HG03066 (cell line): ENCODE data around the gene DHH.

Source experiments
- ATAC-seq: cut with Tn5 transposase; IDR thresholded peaks from one replicate; pipeline ENCODE4 v1.9.1; 2021; ENCODE audit warnings: low read depth; ENCODE audit not compliant: unreplicated experiment

Gene DHH

DNA sequence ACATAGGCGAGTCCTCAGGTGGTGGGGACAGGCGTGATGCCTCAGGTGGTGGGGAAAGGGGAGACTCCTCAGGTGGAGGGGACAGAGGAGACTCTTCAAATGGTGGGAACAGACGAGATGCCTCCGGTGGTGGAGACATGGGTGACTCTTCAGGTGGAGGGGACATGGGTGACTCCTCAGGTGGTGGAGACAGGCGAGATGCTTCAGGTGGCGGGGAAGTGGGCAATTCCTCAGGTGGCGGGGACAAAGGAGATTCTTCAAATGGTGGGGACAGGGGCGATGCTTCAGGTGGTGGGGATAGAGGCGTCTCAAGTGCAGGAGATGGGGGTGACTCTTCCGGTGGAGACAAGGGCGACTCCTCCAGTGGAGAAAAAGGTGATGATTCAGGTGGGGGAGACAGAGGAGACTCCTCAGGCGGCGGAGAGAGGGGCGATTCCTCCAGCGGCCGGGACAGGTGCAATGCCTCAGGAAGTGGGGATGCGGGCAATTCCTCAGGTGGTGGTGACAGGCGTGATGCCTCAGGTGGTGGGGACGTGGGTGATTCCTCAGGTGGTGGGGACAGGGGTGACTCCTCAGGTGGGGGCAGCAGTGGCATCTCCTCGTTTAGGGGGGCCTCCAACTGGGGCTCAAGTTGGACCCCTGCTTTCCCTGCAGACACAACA lies 42.7 kb downstream of the DHH start:
- no peak for ATAC-seq

- ATAC-seq: no peak
Observed at GRCh38 chr12:49051373-49051764, 43.2 kb downstream of the DHH start.

DNA sequence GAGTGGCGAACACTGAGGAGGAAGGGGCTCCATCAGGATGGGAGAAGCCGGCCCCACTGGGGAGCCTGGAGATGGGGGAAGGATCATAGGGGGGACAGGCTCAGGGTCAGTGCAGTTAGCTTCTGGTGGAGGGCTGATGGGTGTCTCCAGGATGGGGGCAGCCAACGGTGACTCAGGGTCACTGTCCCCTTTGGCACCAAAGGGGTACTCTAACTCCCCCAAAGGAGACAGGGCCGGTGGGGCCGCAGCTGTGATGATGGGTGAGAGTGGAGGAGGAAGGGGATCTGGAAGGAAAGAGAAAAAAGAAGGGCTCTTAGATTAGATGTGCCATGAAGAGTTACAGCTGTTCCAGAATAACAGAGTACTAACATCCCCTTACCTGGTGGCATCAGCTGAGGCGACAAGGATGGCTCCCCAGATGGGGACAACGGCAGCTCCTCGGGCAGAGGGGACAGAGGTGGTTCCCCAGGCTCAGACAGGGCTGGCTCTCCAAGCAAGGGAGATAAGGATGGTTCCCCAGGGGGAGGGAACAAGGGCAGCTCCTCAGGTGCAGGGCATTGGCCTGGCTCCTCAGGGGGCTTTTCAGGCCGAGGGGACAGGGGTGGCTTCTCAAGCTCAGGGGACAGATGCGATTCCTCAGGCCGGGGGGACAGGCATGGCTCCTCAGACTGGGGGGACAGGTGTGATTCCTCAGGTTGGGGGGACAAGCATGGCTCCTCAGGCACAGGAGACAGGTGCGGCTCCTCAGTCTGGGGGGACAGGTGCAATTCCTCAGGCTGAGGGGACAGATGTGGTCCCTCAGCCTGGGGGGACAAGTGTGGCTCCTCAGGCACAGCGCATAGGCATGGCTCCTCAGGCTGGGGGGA lies 43.9 kb downstream of the DHH start:
- ATAC-seq: no peak

- no peak for ATAC-seq
Observed at GRCh38 chr12:49049566-49050224, 44.9 kb downstream of the DHH start.

- ATAC-seq: no peak
Observed at GRCh38 chr12:49048953-49049352, 45.6 kb downstream of the DHH start.

- ATAC-seq: no peak
Observed at GRCh38 chr12:49046129-49046895, 48.3 kb downstream of the DHH start.

DNA sequence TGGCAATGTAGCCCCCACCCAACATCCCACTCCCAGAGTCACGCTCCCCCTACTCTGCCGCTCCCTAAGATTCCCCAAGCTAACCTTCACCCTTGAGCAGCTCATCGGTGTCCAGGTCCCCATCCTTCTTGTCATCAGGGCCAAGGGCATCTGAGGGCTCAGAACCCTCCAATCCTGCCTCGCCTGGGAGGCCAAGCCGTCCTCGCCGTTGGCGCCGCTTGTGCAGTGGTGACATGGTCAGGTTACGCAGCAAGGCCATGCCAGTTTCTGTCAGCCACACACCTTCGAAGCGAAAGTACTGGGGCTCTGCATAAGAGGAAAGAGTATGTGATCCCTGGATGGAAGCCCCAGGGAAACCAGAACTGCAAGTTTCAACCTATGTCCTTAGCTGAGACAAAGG lies 49.9 kb downstream of the DHH start:
- no peak for ATAC-seq

- no peak for ATAC-seq
Observed at GRCh38 chr12:49043856-49044258, 50.7 kb downstream of the DHH start.

GRCh38 chr12:49043241-49043640 lies 51.4 kb downstream of the DHH start:
- no peak for ATAC-seq

DNA sequence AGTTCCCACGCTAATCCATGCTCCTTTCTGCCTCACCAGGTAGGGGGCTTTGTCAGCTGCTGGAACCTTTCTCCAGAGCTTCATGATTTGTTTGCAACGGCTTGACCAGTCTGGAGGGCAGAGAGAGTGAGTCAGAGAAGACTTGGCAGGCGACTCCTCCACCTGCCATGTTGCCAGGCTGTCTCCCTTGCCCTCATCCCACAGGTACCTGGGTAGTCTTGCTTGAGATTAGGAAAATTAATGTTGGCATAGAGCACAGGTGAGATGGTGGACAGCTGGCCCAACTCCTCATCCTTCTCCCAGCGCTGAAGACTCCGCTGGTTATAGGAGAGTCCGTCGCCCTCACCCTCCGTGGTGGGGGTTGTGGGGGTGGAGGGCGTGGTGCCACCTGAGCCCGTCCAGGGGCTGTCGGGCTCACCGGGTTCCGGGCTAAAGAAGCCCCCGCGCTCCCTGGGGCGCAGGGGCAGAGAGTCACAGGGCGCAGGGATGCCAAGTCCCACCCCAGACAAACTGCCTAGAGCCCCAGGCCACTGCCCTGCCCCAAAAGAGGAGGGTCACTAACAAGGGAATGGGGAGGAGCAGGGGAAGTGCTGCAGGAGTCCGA lies 52.6 kb downstream of the DHH start:
- ATAC-seq: no peak

DNA sequence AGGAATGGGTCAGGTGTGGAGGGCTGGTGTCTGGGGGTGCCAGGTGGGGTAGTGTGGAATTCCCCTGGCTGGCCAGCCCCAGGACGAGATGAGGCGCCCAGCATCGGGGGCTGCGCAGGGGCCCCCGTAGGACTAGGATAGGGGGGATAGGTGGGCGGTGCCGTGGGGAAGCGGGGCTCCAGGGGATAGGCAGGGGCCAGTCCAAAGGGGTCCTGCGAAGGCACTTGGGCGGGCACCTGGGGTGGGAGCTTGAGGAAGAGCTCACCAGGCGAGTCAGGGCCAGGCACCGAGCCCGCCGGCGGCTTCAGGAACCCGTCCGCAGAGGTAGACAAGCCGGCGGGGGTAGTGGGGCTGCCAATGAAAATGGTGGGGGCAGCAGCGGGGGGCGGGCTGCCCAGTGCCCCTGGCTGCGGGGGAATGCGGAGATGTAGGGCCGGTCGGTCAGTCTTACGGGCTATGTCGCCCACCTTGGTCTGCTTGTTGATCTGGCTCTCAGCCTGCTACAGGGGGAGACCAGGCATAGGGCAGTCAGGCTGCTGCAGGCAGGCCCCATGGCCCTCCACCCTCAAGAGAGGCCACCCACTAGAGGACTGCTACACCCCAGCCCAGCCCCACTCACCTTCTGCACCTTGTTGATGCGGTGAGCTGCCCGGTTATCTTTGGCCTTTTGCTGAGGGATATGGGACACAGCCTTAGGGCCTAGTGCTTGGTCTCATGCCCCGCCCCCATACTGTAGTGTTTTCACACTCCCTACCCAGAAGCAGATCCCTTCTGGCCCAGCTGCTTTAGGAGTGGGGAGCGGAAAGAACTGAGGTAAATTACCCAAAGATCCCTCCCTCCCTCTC lies 53.3 kb downstream of the DHH start:
- no peak for ATAC-seq

DNA sequence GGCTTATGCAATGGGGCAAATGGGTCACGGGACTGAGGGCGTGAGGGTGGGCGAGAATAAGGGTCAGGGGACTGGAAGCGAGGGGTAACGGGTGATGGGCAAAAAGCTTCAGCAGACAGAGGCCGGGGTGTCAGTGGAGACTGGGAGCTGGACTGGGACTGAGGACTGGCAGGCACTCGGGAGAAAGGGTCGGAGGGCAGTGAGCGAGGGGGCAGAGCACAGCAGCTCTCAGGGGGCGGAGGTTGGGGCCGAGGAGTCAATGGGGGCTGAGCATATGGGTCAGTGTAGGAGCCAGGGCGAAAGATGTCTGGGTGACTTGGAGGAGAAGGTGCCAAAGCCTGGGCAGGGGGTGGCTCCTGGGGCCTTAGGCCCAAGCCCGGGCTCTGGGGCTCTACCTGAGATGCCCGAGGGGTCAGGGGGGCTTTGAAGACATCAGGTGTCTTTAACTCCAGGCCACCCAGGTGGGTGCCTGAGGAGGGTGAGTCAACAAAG lies 54.2 kb downstream of the DHH start:
- ATAC-seq: no peak

GRCh38 chr12:49039421-49040363 lies 54.9 kb downstream of the DHH start:
- no peak for ATAC-seq

DNA sequence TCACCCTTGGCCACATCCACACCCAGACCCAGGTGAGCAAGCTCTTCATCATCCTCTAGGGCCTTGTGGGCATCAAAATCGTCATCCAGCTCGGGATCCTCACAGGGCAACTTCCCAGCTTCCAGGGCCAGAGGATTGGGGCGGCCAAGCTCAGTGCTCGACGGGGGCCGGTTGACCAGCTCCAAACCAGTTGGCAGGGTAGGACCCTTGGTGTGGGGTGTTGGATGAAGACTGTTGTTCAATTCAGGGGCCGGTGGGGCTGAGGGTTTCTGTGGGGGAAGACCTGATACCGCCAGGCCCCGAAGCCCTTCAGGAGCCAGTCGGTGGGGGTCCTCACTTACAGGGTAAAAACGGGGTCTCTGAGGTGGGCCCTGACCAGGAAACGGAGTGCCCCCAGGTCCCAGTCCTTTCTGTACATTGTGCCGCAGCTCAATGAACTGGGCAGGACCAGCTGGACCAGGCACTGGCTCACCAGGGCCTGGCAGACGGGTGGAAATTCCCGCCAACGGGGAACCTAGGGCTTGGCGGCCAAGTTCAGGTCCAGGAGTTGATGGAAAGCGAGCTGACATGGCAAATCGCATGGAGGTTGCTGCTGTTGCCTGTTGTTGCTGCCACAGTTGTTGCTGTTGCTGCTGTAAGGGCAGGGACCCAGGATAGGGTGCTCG lies 56.2 kb downstream of the DHH start:
- ATAC-seq: no peak

DNA sequence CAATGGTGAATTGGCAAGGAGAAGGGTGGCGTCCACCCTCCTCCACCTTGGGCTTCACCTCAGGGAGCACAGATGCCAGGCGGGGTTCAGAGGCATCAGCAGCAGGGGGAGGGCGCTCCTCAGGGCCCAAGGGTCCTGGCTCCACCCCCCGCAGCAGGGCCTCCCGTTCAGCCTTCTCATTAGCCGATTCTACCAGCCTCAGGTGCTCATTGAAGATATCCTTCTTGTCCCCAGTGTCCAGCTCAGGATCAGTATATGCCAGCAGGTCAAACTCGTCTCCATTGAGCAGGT lies 56.7 kb downstream of the DHH start:
- ATAC-seq: no peak

DNA sequence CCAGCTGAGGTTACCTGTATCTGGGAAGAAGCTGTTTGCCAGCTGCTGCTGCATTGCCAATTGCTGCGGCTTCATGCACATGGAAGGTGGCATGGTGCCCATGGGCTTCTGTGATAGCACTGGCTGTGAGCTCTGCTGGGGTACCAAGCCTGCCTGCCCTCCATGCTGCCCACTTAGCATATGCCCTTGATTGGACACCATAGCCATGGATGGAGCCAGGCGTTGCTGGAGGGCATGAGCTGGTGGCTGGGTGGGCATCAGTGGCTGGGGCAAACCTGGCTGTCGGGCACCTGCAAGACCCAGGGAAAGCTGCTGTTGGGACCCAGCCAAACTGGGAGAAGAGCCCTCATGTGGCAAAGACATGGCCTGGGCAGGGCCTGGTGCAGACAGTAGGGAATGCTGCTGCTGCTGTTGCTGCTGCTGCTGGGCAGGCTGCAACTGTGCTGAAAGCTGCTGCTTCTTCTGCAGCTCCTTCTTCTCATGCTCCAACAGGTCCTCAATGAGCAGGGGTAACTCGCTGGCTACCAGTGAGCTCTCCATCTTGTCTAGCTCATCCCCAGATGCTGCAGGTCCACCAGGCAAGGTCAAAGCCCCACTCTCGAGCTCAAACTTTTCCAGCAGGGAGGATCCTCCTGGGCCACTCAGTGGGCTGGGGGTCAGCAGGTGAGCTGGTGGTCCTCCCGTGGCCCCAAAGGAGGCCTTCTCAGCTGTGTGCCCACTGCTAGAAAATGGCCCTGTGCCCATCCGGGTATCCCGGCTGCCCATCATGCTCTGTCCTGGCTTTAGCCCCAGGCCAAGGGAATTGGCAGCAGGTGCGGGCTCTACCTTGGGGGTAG lies 57.3 kb downstream of the DHH start:
- ATAC-seq: no peak
